ENCODE results near the gene OPCML.

DNA sequence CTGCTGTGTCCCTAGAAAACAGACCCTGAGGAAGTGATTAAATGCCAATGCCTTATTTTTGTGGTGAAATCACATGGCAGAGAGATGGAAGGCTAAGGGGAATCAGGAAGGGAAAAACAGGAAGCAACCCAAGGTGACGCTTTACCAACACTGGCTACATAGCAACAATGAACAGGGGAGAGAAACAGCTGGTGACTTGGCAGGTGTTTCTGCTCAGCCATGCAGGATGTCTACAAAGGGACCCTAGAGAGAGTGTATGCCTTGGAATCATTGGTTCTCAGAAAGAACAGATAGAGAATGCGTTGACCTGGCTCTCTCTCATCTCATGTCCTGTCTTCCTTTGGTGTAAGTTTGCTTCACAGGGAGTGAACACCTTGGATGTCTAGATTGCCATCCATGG lies 911.9 kb downstream of the OPCML start:
- TF ChIP-seq, protein P1, sequence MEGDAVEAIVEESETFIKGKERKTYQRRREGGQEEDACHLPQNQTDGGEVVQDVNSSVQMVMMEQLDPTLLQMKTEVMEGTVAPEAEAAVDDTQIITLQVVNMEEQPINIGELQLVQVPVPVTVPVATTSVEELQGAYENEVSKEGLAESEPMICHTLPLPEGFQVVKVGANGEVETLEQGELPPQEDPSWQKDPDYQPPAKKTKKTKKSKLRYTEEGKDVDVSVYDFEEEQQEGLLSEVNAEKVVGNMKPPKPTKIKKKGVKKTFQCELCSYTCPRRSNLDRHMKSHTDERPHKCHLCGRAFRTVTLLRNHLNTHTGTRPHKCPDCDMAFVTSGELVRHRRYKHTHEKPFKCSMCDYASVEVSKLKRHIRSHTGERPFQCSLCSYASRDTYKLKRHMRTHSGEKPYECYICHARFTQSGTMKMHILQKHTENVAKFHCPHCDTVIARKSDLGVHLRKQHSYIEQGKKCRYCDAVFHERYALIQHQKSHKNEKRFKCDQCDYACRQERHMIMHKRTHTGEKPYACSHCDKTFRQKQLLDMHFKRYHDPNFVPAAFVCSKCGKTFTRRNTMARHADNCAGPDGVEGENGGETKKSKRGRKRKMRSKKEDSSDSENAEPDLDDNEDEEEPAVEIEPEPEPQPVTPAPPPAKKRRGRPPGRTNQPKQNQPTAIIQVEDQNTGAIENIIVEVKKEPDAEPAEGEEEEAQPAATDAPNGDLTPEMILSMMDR (conservative IDR thresholded peaks at IDR 0.05 in 1 of 2, IDR thresholded peaks at IDR 0.05 in 1 of 2; ENCODE audit: extremely low read depth in 1 of 2, insufficient read depth in 1 of 2, low read depth in 1 of 2, low read length in 2 of 2), result no peak
- no peak for TF ChIP-seq EZH2 (IDR thresholded peaks at IDR 0.05; ENCODE audit: borderline replicate concordance, low read length)

All from mammary epithelial cell (primary cell).